Measurements from ENCODE around the gene NNAT. TPM values are rescaled to one million over a fixed set of nuclear protein-coding genes. Genes with fewer than 3 reads are reported as not detected.

The NNAT gene
- polyA plus RNA-seq, 1 donor from 2014 or later: 996 TPM

GRCh38 chr20:37516811-37517750, 4.0 kb upstream of the NNAT start:
- Histone ChIP-seq H3K9me2 (ENCODE audit: insufficient read depth, low read length) (no peaks in the 10 kb centered on the region), H3K9ac (ENCODE audit: low read length) (no peak overlapping the region), H3K9me3 (ENCODE audit: low read length) (peaks cover 4% of the 10 kb centered on the region), H3K27me3 (ENCODE audit: insufficient read depth, low read depth, low read length) (no peaks in the 10 kb centered on the region), H2AFZ (ENCODE audit: low read depth, low read length) (no peak overlapping the region), H3K79me2 (replicated peaks; ENCODE audit: insufficient read depth, low read length) (peaks cover 45% of the 10 kb centered on the region), H4K20me1 (ENCODE audit: insufficient read depth) (no peaks in the 10 kb centered on the region), H3F3A (ENCODE audit: insufficient read depth, low read length, poor library complexity, severe bottlenecking) (no peaks in the 10 kb centered on the region), H3K36me3 (ENCODE audit: insufficient read depth, low read length) (peaks cover 4% of the 10 kb centered on the region), H3K4me2 (ENCODE audit: low read length) (no peak overlapping the region), H3K27ac (ENCODE audit: low read length) (no peak overlapping the region), H3K4me3 (ENCODE audit: low read length) (no peak overlapping the region)
- TF ChIP-seq MXI1 (conservative IDR thresholded peaks at IDR 0.05; ENCODE audit: poor library complexity, severe bottlenecking) (no peak), EP300 (conservative IDR thresholded peaks at IDR 0.05; ENCODE audit: poor library complexity, severe bottlenecking) (no peak), POLR2AphosphoS5 (IDR thresholded peaks at IDR 0.05) (no peak), REST (IDR thresholded peaks at IDR 0.05; ENCODE audit: borderline replicate concordance) (no peak), TAF1 (IDR thresholded peaks at IDR 0.05; ENCODE audit: low read depth) (no peak), RAD21 (conservative IDR thresholded peaks at IDR 0.05) (no peak), EZH2 (IDR thresholded peaks at IDR 0.05; ENCODE audit: borderline replicate concordance, insufficient read depth, low read length, poor library complexity, severe bottlenecking) (no peak), SMC3 (conservative IDR thresholded peaks at IDR 0.05; ENCODE audit: poor library complexity) (no peak), CTCF (IDR thresholded peaks at IDR 0.05; ENCODE audit: poor library complexity, severe bottlenecking) (no peak)

- Histone ChIP-seq H3F3A (ENCODE audit: insufficient read depth, low read length, poor library complexity, severe bottlenecking) (no peaks in the 10 kb centered on the region), H3K79me2 (replicated peaks; ENCODE audit: insufficient read depth, low read length) (peaks cover 52% of the 10 kb centered on the region), H3K27me3 (ENCODE audit: insufficient read depth, low read depth, low read length) (no peaks in the 10 kb centered on the region), H3K4me2 (ENCODE audit: low read length) (no peak overlapping the region), H3K36me3 (ENCODE audit: insufficient read depth, low read length) (peaks cover 4% of the 10 kb centered on the region), H3K27ac (ENCODE audit: low read length) (no peak overlapping the region), H3K9me3 (ENCODE audit: low read length) (peaks cover 4% of the 10 kb centered on the region), H3K9me2 (ENCODE audit: insufficient read depth, low read length) (no peaks in the 10 kb centered on the region), H4K20me1 (ENCODE audit: insufficient read depth) (peaks cover 5% of the 10 kb centered on the region), H3K9ac (ENCODE audit: low read length) (no peak overlapping the region), H3K4me3 (ENCODE audit: low read length) (no peak overlapping the region), H2AFZ (ENCODE audit: low read depth, low read length) (no peak overlapping the region)
- TF ChIP-seq POLR2AphosphoS5 (IDR thresholded peaks at IDR 0.05) (no peak), TAF1 (IDR thresholded peaks at IDR 0.05; ENCODE audit: low read depth) (no peak), REST (IDR thresholded peaks at IDR 0.05; ENCODE audit: borderline replicate concordance) (no peak), EZH2 (IDR thresholded peaks at IDR 0.05; ENCODE audit: borderline replicate concordance, insufficient read depth, low read length, poor library complexity, severe bottlenecking) (no peak), SMC3 (conservative IDR thresholded peaks at IDR 0.05; ENCODE audit: poor library complexity) (no peak), CTCF (IDR thresholded peaks at IDR 0.05; ENCODE audit: poor library complexity, severe bottlenecking) (no peak), EP300 (conservative IDR thresholded peaks at IDR 0.05; ENCODE audit: poor library complexity, severe bottlenecking) (no peak), MXI1 (conservative IDR thresholded peaks at IDR 0.05; ENCODE audit: poor library complexity, severe bottlenecking) (no peak), RAD21 (conservative IDR thresholded peaks at IDR 0.05) (no peak)
Measured at GRCh38 chr20:37518059-37518458, 3.0 kb upstream of the NNAT start.

All from neural cell (in vitro differentiated cells).